SU-DHL-6 (cell line): ENCODE measurements around the gene NAA15.

ENCODE experiments used
- H2AFZ ChIP-seq: fragments of 200-600 bp; sonication (generic); 2 replicates; pipeline ENCODE4 v1.6.1; 2014; ENCODE audit warnings: low read depth, mild to moderate bottlenecking, moderate library complexity, mixed read lengths, antibody characterized with exemption, low read length; ENCODE audit not compliant: severe bottlenecking
- H3F3A ChIP-seq: fragments of 200-600 bp; shearing (Covaris generic); 2 replicates; pipeline ENCODE4 v1.6.0; 2016; ENCODE audit warnings: antibody characterized with exemption, mild to moderate bottlenecking; ENCODE audit not compliant: insufficient read depth
- H3K27ac ChIP-seq: fragments of 200-600 bp; sonication (generic); 2 replicates; pipeline ENCODE4 v1.5.1; 2016; ENCODE audit warnings: low read depth, mild to moderate bottlenecking, low read length, moderate library complexity, mixed read lengths
- H3K27me3 ChIP-seq: fragments of 200-600 bp; sonication (generic), shearing (Covaris generic); 2 replicates; pipeline ENCODE4 v1.6.0; 2014; ENCODE audit warnings: mild to moderate bottlenecking, low read length
- H3K36me3 ChIP-seq: fragments of 200-600 bp; sonication (generic); 2 replicates; pipeline ENCODE4 v1.6.1; 2014; ENCODE audit warnings: mild to moderate bottlenecking, low read length, mixed read lengths
- H3K4me2 ChIP-seq: fragments of 300-600, 200-600 bp; shearing (Covaris generic), sonication (generic); 2 replicates; pipeline ENCODE4 v1.6.0; 2014; ENCODE audit warnings: low read length, low read depth, mild to moderate bottlenecking; ENCODE audit not compliant: poor library complexity, severe bottlenecking
- H3K4me3 ChIP-seq: fragments of 200-600 bp; sonication (generic); 2 replicates; pipeline ENCODE4 v1.5.1; 2014; ENCODE audit warnings: antibody characterized with exemption, low read length, mild to moderate bottlenecking, mixed read lengths; ENCODE audit not compliant: insufficient read depth, poor library complexity, severe bottlenecking
- H3K79me2 ChIP-seq: fragments of 200-600 bp; sonication (generic); 2 replicates; pipeline ENCODE4 v1.6.1; 2014; ENCODE audit warnings: mild to moderate bottlenecking, low read length, moderate library complexity; ENCODE audit not compliant: insufficient read depth
- H3K9ac ChIP-seq: fragments of 200-600 bp; sonication (generic); 2 replicates; pipeline ENCODE4 v1.7.0; 2014; ENCODE audit warnings: mild to moderate bottlenecking, low read length
- H3K9me2 ChIP-seq: fragments of 200-600 bp; sonication (generic); replicated peaks from 2 replicates; pipeline ENCODE4 v1.6.1; 2014; ENCODE audit warnings: low read length; ENCODE audit not compliant: insufficient read depth
- H3K9me3 ChIP-seq: fragments of 200-600 bp; sonication (generic); 2 replicates; pipeline ENCODE4 v1.6.1; 2014; ENCODE audit warnings: low read length, mixed read lengths; ENCODE audit not compliant: insufficient read depth
- H4K20me1 ChIP-seq: fragments of 200-600 bp; sonication (generic); 2 replicates; pipeline ENCODE4 v1.6.1; 2014; ENCODE audit warnings: low read depth, mild to moderate bottlenecking, antibody characterized with exemption, low read length, moderate library complexity, mixed read lengths
- EZH2phosphoT487 ChIP-seq: fragments of 200-600 bp; sonication (generic), shearing (Covaris generic); conservative IDR thresholded peaks from 2 replicates; pipeline ENCODE4 v1.6.1; 2018; ENCODE audit warnings: mild to moderate bottlenecking, antibody characterized with exemption, low read length, moderate library complexity, mixed read lengths
- TF ChIP-seq, protein P1 (sequence below): fragments of 200-600 bp; sonication (generic); IDR thresholded peaks from one replicate; pipeline ENCODE4 v1.5.1; 2017; ENCODE audit warnings: antibody characterized with exemption, mild to moderate bottlenecking, low read length, moderate library complexity; ENCODE audit not compliant: insufficient read depth, poor library complexity, severe bottlenecking

The NAA15 gene

GRCh38 chr4:139361301-139361700 lies 60.0 kb downstream of the NAA15 start:
- Histone ChIP-seq H3K9me2 (no peaks in the 10 kb centered on the region), H4K20me1 (no peaks in the 10 kb centered on the region), H3K4me3 (no peak overlapping the region), H3K27me3 (no peaks in the 10 kb centered on the region), H3K27ac (no peak overlapping the region), H3K36me3 (peaks cover 11% of the 10 kb centered on the region; the same call in 1 of the 2 replicates), H3K9ac (no peak overlapping the region), H3K4me2 (no peak overlapping the region), H2AFZ (no peak overlapping the region), H3K9me3 (no peaks in the 10 kb centered on the region), H3K79me2 (no peaks in the 10 kb centered on the region), H3F3A (peaks cover 3% of the 10 kb centered on the region; the same call in 1 of the 2 replicates)
- TF ChIP-seq EZH2phosphoT487 = no peak
- TF ChIP-seq, protein P1, sequence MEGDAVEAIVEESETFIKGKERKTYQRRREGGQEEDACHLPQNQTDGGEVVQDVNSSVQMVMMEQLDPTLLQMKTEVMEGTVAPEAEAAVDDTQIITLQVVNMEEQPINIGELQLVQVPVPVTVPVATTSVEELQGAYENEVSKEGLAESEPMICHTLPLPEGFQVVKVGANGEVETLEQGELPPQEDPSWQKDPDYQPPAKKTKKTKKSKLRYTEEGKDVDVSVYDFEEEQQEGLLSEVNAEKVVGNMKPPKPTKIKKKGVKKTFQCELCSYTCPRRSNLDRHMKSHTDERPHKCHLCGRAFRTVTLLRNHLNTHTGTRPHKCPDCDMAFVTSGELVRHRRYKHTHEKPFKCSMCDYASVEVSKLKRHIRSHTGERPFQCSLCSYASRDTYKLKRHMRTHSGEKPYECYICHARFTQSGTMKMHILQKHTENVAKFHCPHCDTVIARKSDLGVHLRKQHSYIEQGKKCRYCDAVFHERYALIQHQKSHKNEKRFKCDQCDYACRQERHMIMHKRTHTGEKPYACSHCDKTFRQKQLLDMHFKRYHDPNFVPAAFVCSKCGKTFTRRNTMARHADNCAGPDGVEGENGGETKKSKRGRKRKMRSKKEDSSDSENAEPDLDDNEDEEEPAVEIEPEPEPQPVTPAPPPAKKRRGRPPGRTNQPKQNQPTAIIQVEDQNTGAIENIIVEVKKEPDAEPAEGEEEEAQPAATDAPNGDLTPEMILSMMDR = no peak

DNA sequence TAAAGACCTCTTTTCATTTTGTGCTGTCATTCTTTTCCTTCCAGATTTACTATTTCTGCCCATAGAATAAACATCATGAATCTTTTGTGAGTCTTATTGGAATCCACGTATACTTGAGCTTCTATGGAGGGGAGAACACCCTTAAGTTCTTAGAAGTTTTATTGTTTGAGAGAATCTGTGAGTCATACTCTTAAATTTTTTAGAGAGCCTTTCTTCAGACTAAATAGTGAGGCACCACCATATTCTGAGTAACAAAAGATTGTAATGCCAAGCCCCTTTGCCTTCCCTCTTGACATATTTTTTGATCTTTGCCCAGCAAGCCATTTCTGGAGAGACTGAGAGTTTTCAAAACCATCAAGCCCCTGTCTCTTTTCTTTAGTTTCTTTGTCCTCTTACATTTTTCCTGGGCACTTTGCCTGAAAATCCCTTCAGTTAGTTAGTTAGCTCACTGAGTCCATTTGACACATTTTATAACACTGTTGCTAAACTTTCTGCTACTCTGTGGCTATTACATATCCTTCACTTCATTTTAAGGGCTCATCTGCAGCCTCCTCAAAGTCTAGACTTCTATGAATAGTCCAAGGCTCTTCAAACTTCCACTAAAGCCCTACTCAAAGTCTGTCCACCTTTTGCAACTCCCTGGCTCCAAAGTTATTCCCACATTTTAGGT lies 66.3 kb downstream of the NAA15 start:
- Histone ChIP-seq H3K9ac (no peak overlapping the region), H3K9me3 (no peaks in the 10 kb centered on the region), H3K79me2 (no peaks in the 10 kb centered on the region), H3K4me3 (no peak overlapping the region), H2AFZ (no peak overlapping the region), H4K20me1 (no peaks in the 10 kb centered on the region), H3K27ac (no peak overlapping the region), H3K27me3 (no peaks in the 10 kb centered on the region), H3K36me3 (no peaks in the 10 kb centered on the region; the same call in 1 of the 2 replicates), H3F3A (no peaks in the 10 kb centered on the region), H3K9me2 (no peaks in the 10 kb centered on the region), H3K4me2 (no peak overlapping the region)
- TF ChIP-seq, protein P1 = no peak
- TF ChIP-seq EZH2phosphoT487 = no peak

DNA sequence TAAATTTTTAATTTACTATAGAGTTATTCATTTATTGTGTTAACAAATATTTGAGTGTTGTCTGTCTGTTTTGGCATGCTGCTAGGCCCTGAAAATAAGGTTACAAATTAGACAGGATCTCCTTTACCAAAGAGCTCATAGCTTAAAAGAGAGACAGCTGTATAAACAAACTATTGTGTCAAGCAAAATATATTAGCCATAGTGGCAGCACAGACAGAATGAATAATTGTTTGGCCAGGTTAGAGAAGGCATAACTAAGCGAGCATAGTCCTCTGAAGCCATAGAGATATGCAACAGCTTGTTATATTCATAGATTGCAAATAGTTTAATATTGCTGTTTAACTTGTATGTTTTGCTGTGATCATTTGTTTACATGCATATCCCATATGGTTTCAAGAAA lies 67.7 kb downstream of the NAA15 start:
- no peak overlapping the region for H3K4me2 ChIP-seq
- H3K27me3 ChIP-seq = no peaks in the 10 kb centered on the region
- no peak overlapping the region for H3K27ac ChIP-seq
- no peaks in the 10 kb centered on the region for H3F3A ChIP-seq
- H2AFZ ChIP-seq = no peak overlapping the region
- H3K79me2 ChIP-seq = no peaks in the 10 kb centered on the region
- H4K20me1 ChIP-seq = no peaks in the 10 kb centered on the region
- H3K9me2 ChIP-seq = no peaks in the 10 kb centered on the region
- no peak overlapping the region for H3K4me3 ChIP-seq
- TF ChIP-seq, protein P1 = no peak
- TF ChIP-seq EZH2phosphoT487 = no peak
- H3K9me3 ChIP-seq = no peaks in the 10 kb centered on the region
- H3K36me3 ChIP-seq = no peaks in the 10 kb centered on the region; the same call in 1 of the 2 replicates
- no peak overlapping the region for H3K9ac ChIP-seq
